Endothelial cell of umbilical vein (primary cell): Measurements from ENCODE around the gene TBC1D7.

Source experiments
- CTCF ChIP-seq, 2 donors: IDR thresholded peaks; 1 replicate in 1 of 2; 2 replicates in 1 of 2; pipeline ENCODE4 v1.5.1; 2011; ENCODE audit warnings: low read length in 2 of 2, mild to moderate bottlenecking in 2 of 2, moderate library complexity in 2 of 2, control low read depth in 1 of 2, inconsistent platforms in 1 of 2, low read depth in 1 of 2; ENCODE audit not compliant: insufficient read depth in 1 of 2; ENCODE audit errors: extremely low read depth in 1 of 2
- JUN ChIP-seq: IDR thresholded peaks from 2 replicates; pipeline ENCODE4 v1.6.1; 2011; ENCODE audit warnings: borderline replicate concordance, low read depth; ENCODE audit not compliant: insufficient read length, insufficient read depth
- MYC ChIP-seq: IDR thresholded peaks from one replicate; pipeline ENCODE4 v1.6.1; 2011; ENCODE audit warnings: mild to moderate bottlenecking, low read depth, low read length
- POLR2A ChIP-seq: IDR thresholded peaks from 2 replicates; pipeline ENCODE4 v1.6.1; 2012; ENCODE audit warnings: low read depth, mild to moderate bottlenecking, control low read depth, low read length
- POLR2AphosphoS5 ChIP-seq: IDR thresholded peaks from 2 replicates; pipeline ENCODE4 v1.6.1; 2012; ENCODE audit warnings: low read depth, mild to moderate bottlenecking, control low read depth, low read length, moderate library complexity; ENCODE audit not compliant: insufficient read depth
- TF ChIP-seq, protein P1 (sequence below): IDR thresholded peaks from 2 replicates; pipeline ENCODE4 v1.6.1; 2011; ENCODE audit not compliant: insufficient read depth, insufficient read length

DNA sequence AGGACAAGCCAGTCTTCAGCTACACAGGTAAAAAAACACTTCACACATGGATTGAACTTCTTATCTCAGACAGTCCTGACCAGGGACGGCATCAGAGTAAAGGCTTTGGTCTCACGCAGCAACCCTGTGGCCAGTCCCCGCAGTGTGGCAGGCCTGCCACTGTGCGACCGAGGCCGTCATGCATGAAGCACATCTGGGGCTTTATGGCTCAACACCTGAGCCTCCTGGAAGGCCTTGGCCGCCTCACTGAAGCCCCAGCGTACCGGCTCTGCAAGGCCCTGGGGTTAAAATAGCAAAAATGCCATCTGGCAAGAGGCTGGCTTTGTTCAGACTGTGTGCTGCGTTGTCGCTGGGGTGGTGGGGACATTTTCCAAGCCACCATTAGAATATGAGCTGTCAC lies 32.8 kb downstream of the TBC1D7 start:
- TF ChIP-seq CTCF (IDR thresholded peaks at IDR 0.05; ENCODE audit: extremely low read depth in 1 of 2, insufficient read depth in 1 of 2, low read depth in 1 of 2, low read length in 2 of 2) (no peak), POLR2A (no peak), POLR2AphosphoS5 (no peak), MYC (no peak), JUN (no peak)
- TF ChIP-seq, protein P1, sequence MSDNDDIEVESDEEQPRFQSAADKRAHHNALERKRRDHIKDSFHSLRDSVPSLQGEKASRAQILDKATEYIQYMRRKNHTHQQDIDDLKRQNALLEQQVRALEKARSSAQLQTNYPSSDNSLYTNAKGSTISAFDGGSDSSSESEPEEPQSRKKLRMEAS, result no peak
